Measurements from ENCODE around the gene CENPQ. TPM values are rescaled to one million over a fixed set of nuclear protein-coding genes. Genes with fewer than 3 reads are reported as not detected.

CENPQ gene
- total RNA-seq, 1 donor from 2014 or later: 4.1 TPM

DNA sequence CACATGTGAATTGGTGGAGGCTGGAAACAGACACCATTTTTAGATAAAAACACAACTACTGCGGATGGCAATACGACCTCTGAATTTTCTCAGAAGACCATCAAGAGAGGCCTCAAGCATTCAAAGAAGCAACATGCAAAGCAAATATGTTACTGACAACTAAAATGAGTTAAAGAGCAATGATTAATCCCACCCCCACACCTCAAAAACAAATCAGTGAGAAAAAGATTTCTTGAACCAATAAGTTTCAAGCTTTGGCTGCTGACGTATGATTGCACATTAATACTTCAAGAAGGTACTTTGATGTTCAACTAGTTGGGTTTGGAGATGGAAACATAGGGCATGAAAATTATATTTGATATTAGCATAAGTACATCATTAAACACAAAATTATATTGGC is 1.1 kb upstream of the CENPQ start:
- H3K36me3 Mint-ChIP-seq (ENCODE audit: low read depth, unreplicated experiment): no peaks in the 10 kb centered on the region
- FAIRE-seq (no peak), DNase-seq (ENCODE audit: low read depth) (peak; percentile 15)
- H3K27me3 Mint-ChIP-seq (ENCODE audit: low read depth, unreplicated experiment): no peaks in the 10 kb centered on the region
- Histone ChIP-seq H3K4me1 (ENCODE audit: insufficient read depth, low read length) (peaks cover 4% of the 10 kb centered on the region), H3K27me3 (ENCODE audit: insufficient read depth, low read length) (no peaks in the 10 kb centered on the region), H3K79me2 (ENCODE audit: insufficient read depth, low read length) (peaks cover 67% of the 10 kb centered on the region), H2AFZ (ENCODE audit: low read depth, low read length) (no peak overlapping the region), H3K4me2 (ENCODE audit: low read length) (peak overlapping the region; percentile 93), H3K4me3 (ENCODE audit: insufficient read depth, low read depth, low read length) (peak overlapping the region; percentile 98), H3K9me3 (ENCODE audit: insufficient read depth, low read depth, low read length) (no peaks in the 10 kb centered on the region), H3K27ac (ENCODE audit: low read depth, low read length) (no peak overlapping the region), H3K36me3 (ENCODE audit: insufficient read depth, low read length) (peaks cover 4% of the 10 kb centered on the region), H4K20me1 (ENCODE audit: insufficient read depth, low read length) (no peaks in the 10 kb centered on the region), H3K9ac (ENCODE audit: low read length) (peak overlapping the region; percentile 95)
- peaks cover 5% of the 10 kb centered on the region for H3K4me1 Mint-ChIP-seq (ENCODE audit: low read depth, unreplicated experiment)
- no peak overlapping the region for H3K27ac Mint-ChIP-seq (ENCODE audit: unreplicated experiment)
- H3K4me3 Mint-ChIP-seq (ENCODE audit: unreplicated experiment): peak overlapping the region; percentile 97
- TF ChIP-seq, protein P1, sequence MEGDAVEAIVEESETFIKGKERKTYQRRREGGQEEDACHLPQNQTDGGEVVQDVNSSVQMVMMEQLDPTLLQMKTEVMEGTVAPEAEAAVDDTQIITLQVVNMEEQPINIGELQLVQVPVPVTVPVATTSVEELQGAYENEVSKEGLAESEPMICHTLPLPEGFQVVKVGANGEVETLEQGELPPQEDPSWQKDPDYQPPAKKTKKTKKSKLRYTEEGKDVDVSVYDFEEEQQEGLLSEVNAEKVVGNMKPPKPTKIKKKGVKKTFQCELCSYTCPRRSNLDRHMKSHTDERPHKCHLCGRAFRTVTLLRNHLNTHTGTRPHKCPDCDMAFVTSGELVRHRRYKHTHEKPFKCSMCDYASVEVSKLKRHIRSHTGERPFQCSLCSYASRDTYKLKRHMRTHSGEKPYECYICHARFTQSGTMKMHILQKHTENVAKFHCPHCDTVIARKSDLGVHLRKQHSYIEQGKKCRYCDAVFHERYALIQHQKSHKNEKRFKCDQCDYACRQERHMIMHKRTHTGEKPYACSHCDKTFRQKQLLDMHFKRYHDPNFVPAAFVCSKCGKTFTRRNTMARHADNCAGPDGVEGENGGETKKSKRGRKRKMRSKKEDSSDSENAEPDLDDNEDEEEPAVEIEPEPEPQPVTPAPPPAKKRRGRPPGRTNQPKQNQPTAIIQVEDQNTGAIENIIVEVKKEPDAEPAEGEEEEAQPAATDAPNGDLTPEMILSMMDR (IDR thresholded peaks at IDR 0.05; ENCODE audit: insufficient read depth, low read depth, low read length): no peak
- no peak for TF ChIP-seq EZH2 (IDR thresholded peaks at IDR 0.05; ENCODE audit: insufficient read depth, low read length)
- H3K9me3 Mint-ChIP-seq (ENCODE audit: unreplicated experiment): no peaks in the 10 kb centered on the region

DNA sequence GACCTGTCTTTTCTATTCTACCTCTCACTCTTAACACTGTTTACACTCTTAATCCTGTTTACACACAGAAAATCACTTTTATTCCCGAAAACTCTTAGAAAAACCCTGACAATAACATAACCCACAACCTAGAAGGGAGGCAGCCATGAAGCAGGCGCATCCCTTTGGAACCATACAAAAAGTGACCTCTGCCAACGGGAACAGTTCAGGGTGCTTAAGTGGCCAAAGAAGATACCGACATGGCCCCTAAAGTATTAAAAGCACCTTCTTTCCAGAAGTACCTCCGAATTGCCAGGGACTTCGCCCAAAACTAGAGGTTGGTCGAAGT is 607 bp upstream of the CENPQ start:
- H3K79me2 ChIP-seq (ENCODE audit: insufficient read depth, low read length): peaks cover 70% of the 10 kb centered on the region

DNA sequence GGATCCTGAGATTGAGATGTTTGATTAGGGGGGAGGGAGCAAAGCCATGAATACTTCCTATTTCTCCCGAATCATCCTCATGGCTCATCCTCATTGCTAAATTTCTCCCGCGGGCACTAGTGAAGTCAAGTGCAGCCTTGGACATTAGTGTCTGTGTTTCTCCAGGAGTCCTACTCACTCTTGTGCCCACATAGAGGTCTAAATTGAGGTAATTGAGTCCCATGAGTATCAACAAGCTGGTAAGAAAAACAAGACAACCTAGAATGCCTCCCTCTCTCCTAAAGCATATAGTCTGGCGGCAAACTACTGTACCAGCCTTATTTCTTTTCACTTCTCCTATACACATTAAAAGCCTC is 420 bp downstream of the CENPQ start:
- Mint-ChIP-seq H3K36me3 (ENCODE audit: low read depth, unreplicated experiment) (no peaks in the 10 kb centered on the region), H3K4me3 (ENCODE audit: unreplicated experiment) (peak overlapping the region; percentile 97), H3K9me3 (ENCODE audit: unreplicated experiment) (no peaks in the 10 kb centered on the region), H3K27ac (ENCODE audit: unreplicated experiment) (peak overlapping the region; percentile 75), H3K27me3 (ENCODE audit: low read depth, unreplicated experiment) (no peaks in the 10 kb centered on the region), H3K4me1 (ENCODE audit: low read depth, unreplicated experiment) (peaks cover 2% of the 10 kb centered on the region)
- peak overlapping the region; percentile 95 for H3K9ac ChIP-seq (ENCODE audit: low read length)
- H3K9me3 ChIP-seq (ENCODE audit: insufficient read depth, low read depth, low read length): no peaks in the 10 kb centered on the region
- peak overlapping the region; percentile 92 for H2AFZ ChIP-seq (ENCODE audit: low read depth, low read length)
- no peaks in the 10 kb centered on the region for H3K27me3 ChIP-seq (ENCODE audit: insufficient read depth, low read length)
- H3K79me2 ChIP-seq (ENCODE audit: insufficient read depth, low read length): peaks cover 80% of the 10 kb centered on the region
- H3K36me3 ChIP-seq (ENCODE audit: insufficient read depth, low read length): peaks cover 4% of the 10 kb centered on the region
- peak overlapping the region; percentile 73 for H3K27ac ChIP-seq (ENCODE audit: low read depth, low read length)
- DNase-seq (ENCODE audit: low read depth) (no peak), FAIRE-seq (no peak)
- no peaks in the 10 kb centered on the region for H4K20me1 ChIP-seq (ENCODE audit: insufficient read depth, low read length)
- peaks cover 4% of the 10 kb centered on the region for H3K4me1 ChIP-seq (ENCODE audit: insufficient read depth, low read length)
- H3K4me2 ChIP-seq (ENCODE audit: low read length): peak overlapping the region; percentile 93
- TF ChIP-seq, protein P1 (IDR thresholded peaks at IDR 0.05; ENCODE audit: insufficient read depth, low read depth, low read length): no peak
- TF ChIP-seq EZH2 (IDR thresholded peaks at IDR 0.05; ENCODE audit: insufficient read depth, low read length): no peak
- peak overlapping the region; percentile 98 for H3K4me3 ChIP-seq (ENCODE audit: insufficient read depth, low read depth, low read length)

More for the DNA sequence above, 607 bp upstream of the CENPQ start:
- peaks cover 4% of the 10 kb centered on the region for H3K36me3 ChIP-seq (ENCODE audit: insufficient read depth, low read length)
- DNase-seq (ENCODE audit: low read depth) (no peak), FAIRE-seq (no peak)
- TF ChIP-seq, protein P1 (IDR thresholded peaks at IDR 0.05; ENCODE audit: insufficient read depth, low read depth, low read length): no peak
- no peak for TF ChIP-seq EZH2 (IDR thresholded peaks at IDR 0.05; ENCODE audit: insufficient read depth, low read length)
- H3K4me3 ChIP-seq (ENCODE audit: insufficient read depth, low read depth, low read length): peak overlapping the region; percentile 98
- H3K27me3 ChIP-seq (ENCODE audit: insufficient read depth, low read length): no peaks in the 10 kb centered on the region
- peak overlapping the region; percentile 92 for H2AFZ ChIP-seq (ENCODE audit: low read depth, low read length)
- Mint-ChIP-seq H3K27me3 (ENCODE audit: low read depth, unreplicated experiment) (no peaks in the 10 kb centered on the region), H3K36me3 (ENCODE audit: low read depth, unreplicated experiment) (no peaks in the 10 kb centered on the region), H3K9me3 (ENCODE audit: unreplicated experiment) (no peaks in the 10 kb centered on the region), H3K27ac (ENCODE audit: unreplicated experiment) (peak overlapping the region; percentile 75), H3K4me1 (ENCODE audit: low read depth, unreplicated experiment) (peaks cover 4% of the 10 kb centered on the region), H3K4me3 (ENCODE audit: unreplicated experiment) (peak overlapping the region; percentile 97)
- H4K20me1 ChIP-seq (ENCODE audit: insufficient read depth, low read length): no peaks in the 10 kb centered on the region
- peak overlapping the region; percentile 73 for H3K27ac ChIP-seq (ENCODE audit: low read depth, low read length)
- peak overlapping the region; percentile 95 for H3K9ac ChIP-seq (ENCODE audit: low read length)
- peaks cover 4% of the 10 kb centered on the region for H3K4me1 ChIP-seq (ENCODE audit: insufficient read depth, low read length)
- H3K9me3 ChIP-seq (ENCODE audit: insufficient read depth, low read depth, low read length): no peaks in the 10 kb centered on the region
- peak overlapping the region; percentile 93 for H3K4me2 ChIP-seq (ENCODE audit: low read length)

All from astrocyte (in vitro differentiated cells and primary cell).